Activated naive CD8-positive, alpha-beta T cell treated with anti-CD3 and anti-CD28 coated beads for 36 hours (primary cell): ENCODE measurements around the gene ZNF592. TPM values are rescaled to one million over a fixed set of nuclear protein-coding genes. Genes with fewer than 3 reads are reported as not detected.
A peak's percentile ranks its signal among the peaks of the same experiment; 100 is the strongest.
"Not testable (repeated sequence)": the region's sequence is repeated elsewhere in the genome, so short reads cannot be mapped to it uniquely, and the experiment has no call there.

ENCODE experiments used
- DNase-seq: peaks from one replicate; pipeline ENCODE4 v3.0.0; 2021
- H3K27ac Mint-ChIP-seq: one replicate; pipeline ENCODE4 v1.8.0; 2022; ENCODE audit warnings: mild to moderate bottlenecking, moderate library complexity, mixed read lengths
- H3K27me3 Mint-ChIP-seq: one replicate; pipeline ENCODE4 v1.8.0; 2022; ENCODE audit warnings: mild to moderate bottlenecking, mixed read lengths
- H3K36me3 Mint-ChIP-seq: one replicate; pipeline ENCODE4 v1.8.0; 2021; ENCODE audit warnings: mild to moderate bottlenecking, mixed read lengths
- H3K4me1 Mint-ChIP-seq: one replicate; pipeline ENCODE4 v1.8.0; 2021; ENCODE audit warnings: mixed read lengths
- H3K4me3 Mint-ChIP-seq: one replicate; pipeline ENCODE4 v1.8.0; 2022; ENCODE audit warnings: mild to moderate bottlenecking, moderate library complexity, mixed read lengths
- H3K9me3 Mint-ChIP-seq: one replicate; pipeline ENCODE4 v1.8.0; 2022; ENCODE audit warnings: mixed read lengths
- total RNA-seq, 2 experiments: library from RNA; stranded (reverse); gene quantifications; one replicate each; pipeline ENCODE4 v1.2.3, GENCODE V29; 2021

The ZNF592 gene
- total RNA-seq, 2 experiments from 2014 or later = 24.5 to 26.5 TPM

DNA sequence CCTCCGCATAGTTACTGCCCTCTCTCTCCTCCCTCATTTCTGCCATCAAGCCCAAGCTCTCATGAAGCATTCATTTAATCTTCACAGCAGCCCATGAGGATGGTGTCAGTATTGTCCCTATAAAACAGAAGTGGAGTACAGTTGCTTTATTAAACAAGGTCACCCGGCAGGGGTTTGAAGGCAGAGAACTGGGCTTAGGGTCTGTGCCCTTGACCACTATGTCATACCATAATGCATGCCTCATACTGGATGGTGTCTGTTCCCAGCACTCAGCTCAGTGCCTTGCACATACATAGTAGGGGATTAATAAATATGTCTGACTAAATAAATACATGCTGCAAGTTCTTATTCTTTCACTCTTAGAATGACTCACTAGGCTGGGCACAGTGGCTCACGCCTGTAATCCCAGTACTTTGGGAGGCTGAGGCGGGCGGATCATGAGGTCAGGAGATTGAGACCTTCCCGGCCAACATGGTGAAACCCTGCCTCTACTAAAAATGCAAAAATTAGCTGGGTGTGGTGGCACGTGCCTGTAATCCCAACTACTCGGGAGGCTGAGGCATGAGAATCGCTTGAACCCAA, 12.8 kb upstream of the ZNF592 start:
- peak; percentile 55 for DNase-seq
- peaks cover 46% of the 10 kb centered on the region for H3K4me1 Mint-ChIP-seq
- peak overlapping the region; percentile 65 for H3K4me3 Mint-ChIP-seq
- H3K36me3 Mint-ChIP-seq, H3K27me3 Mint-ChIP-seq, H3K9me3 Mint-ChIP-seq: not testable (repeated sequence)
- peak overlapping the region; percentile 92 for H3K27ac Mint-ChIP-seq

DNA sequence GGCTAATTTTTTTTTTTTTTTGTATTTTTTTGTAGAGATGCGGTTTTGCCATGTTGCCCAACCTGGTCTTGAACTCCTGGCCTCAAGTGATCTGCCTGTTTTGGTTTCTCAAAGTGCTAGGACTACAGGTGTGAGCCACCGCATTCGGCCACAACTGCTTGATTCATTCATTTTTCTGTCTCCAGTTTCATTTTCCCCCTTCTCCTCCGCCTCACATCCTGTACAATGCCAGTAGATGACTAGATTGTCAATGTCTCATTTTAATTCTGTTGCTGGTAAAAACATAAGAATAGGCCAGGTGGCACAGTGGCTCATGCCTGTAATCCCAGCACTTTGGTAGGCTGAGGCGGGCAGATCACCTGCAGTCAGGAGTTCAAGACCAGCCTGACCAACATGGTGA, 12.0 kb upstream of the ZNF592 start:
- H3K27ac Mint-ChIP-seq = peak overlapping the region; percentile 92
- no peak overlapping the region for H3K4me3 Mint-ChIP-seq
- no peaks in the 10 kb centered on the region for H3K9me3 Mint-ChIP-seq
- H3K27me3 Mint-ChIP-seq = no peaks in the 10 kb centered on the region
- peak; percentile 74 for DNase-seq
- no peaks in the 10 kb centered on the region for H3K36me3 Mint-ChIP-seq
- peaks cover 46% of the 10 kb centered on the region for H3K4me1 Mint-ChIP-seq

GRCh38 chr15:84737005-84737404, 11.4 kb upstream of the ZNF592 start:
- H3K36me3 Mint-ChIP-seq = no peaks in the 10 kb centered on the region
- peak overlapping the region; percentile 76 for H3K27ac Mint-ChIP-seq
- H3K27me3 Mint-ChIP-seq = no peaks in the 10 kb centered on the region
- DNase-seq = no peak
- H3K4me3 Mint-ChIP-seq = peak overlapping the region; percentile 1
- H3K4me1 Mint-ChIP-seq = peaks cover 47% of the 10 kb centered on the region
- H3K9me3 Mint-ChIP-seq = no peaks in the 10 kb centered on the region

DNA sequence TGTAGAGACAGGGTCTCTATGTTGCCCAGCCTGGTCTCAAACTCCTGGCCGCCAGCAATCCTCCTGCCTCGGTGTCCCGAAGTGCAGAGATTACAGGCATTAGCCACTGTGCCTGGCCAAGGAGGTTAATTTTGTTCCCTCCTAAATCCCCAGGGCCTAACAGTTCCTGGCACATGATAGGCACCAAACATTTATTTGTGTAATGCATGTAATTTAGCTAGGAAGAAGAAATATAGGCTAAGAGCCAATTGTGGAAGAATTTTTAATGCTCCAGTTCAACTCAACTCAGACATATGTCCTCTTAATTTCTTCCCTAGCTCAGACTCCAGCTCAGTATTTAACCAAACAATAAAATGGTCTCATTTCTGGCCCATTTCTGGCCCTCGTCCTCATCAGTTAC, 7.7 kb upstream of the ZNF592 start:
- Mint-ChIP-seq H3K36me3 (no peaks in the 10 kb centered on the region), H3K27ac (no peak overlapping the region), H3K4me1 (peaks cover 41% of the 10 kb centered on the region), H3K9me3 (no peaks in the 10 kb centered on the region), H3K27me3 (no peaks in the 10 kb centered on the region), H3K4me3 (no peak overlapping the region)
- DNase-seq = no peak

DNA sequence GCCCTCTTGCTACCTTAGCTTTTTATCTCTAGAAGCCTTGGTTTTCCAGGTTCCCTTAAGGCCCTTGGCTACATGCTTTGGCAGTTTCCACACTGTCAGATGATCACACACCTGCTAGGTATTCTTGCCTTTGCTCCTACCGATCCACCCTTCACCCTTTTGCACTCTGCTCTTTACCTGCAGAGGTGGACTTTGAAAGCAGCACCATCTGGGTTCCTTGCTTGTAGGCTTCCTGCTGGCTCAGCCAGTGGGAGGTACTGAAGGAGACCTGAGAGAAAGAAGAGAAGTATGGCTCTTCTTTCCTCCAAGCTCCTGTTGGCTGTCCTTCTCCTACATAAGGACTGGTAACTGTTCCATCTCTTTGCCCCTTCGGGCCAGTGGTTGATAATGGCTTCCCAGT, 7.3 kb upstream of the ZNF592 start:
- H3K27ac Mint-ChIP-seq = no peak overlapping the region
- no peaks in the 10 kb centered on the region for H3K9me3 Mint-ChIP-seq
- DNase-seq = no peak
- H3K27me3 Mint-ChIP-seq = no peaks in the 10 kb centered on the region
- no peaks in the 10 kb centered on the region for H3K36me3 Mint-ChIP-seq
- H3K4me3 Mint-ChIP-seq = no peak overlapping the region
- H3K4me1 Mint-ChIP-seq = peaks cover 38% of the 10 kb centered on the region

GRCh38 chr15:84747416-84748273, 747 bp upstream of the ZNF592 start:
- peaks cover 51% of the 10 kb centered on the region for H3K4me1 Mint-ChIP-seq
- no peaks in the 10 kb centered on the region for H3K27me3 Mint-ChIP-seq
- no peaks in the 10 kb centered on the region for H3K9me3 Mint-ChIP-seq
- peak overlapping the region; percentile 98 for H3K27ac Mint-ChIP-seq
- peak; percentile 79 for DNase-seq
- peak overlapping the region; percentile 87 for H3K4me3 Mint-ChIP-seq
- peaks cover 15% of the 10 kb centered on the region for H3K36me3 Mint-ChIP-seq

DNA sequence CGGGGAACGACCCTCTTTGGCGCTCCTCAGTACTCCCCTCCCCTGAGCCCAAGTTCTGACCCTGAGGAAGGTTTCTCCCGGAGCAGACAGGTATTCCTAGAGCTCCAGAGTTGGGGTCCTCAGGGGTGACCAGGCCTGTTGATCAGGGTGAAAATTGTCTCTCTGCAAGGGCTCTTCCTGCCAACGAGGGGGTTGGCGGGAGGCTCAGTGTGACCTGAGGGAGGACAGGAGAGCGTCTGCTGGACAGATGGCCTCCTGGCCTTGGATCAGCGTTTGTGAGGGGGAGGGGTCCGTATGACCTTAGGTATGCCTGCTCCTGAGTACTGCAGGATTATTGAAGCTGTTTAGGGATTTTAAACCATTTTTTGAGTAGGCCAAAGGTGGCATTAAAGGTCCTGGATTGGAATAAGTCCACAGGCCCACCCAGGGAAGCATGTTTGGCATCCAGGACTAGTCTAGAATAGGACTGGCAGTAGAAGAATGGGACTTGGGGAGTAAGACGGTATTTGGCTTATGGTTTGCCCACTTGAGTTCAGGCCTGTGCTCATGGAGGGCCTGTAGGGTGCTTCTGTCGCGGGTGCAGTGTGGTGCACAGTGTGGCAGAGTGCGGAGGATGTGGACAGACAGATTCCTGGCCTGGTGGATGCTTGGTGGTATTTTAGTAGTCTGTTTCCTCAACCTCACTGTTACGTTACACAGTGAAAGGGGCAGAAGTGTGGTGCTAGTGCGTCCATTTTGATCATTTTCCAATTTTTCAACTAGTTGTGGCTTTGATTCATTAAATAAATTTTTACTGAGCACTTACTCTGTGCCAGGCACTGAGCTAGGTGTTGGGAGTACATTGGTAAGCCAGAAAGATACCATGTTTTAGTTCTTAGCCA, 959 bp downstream of the ZNF592 start:
- peak overlapping the region; percentile 89 for H3K27ac Mint-ChIP-seq
- H3K4me3 Mint-ChIP-seq = peak overlapping the region; percentile 91
- H3K4me1 Mint-ChIP-seq = peaks cover 54% of the 10 kb centered on the region
- peak; percentile 56 for DNase-seq
- H3K27me3 Mint-ChIP-seq = no peaks in the 10 kb centered on the region
- no peaks in the 10 kb centered on the region for H3K9me3 Mint-ChIP-seq
- H3K36me3 Mint-ChIP-seq = peaks cover 26% of the 10 kb centered on the region

GRCh38 chr15:84750583-84751092, 2.2 kb downstream of the ZNF592 start:
- no peaks in the 10 kb centered on the region for H3K27me3 Mint-ChIP-seq
- H3K4me3 Mint-ChIP-seq = peak overlapping the region; percentile 91
- H3K9me3 Mint-ChIP-seq = no peaks in the 10 kb centered on the region
- DNase-seq = no peak
- H3K4me1 Mint-ChIP-seq = peaks cover 51% of the 10 kb centered on the region
- peaks cover 30% of the 10 kb centered on the region for H3K36me3 Mint-ChIP-seq
- H3K27ac Mint-ChIP-seq = peak overlapping the region; percentile 47

- H3K27ac Mint-ChIP-seq, H3K4me3 Mint-ChIP-seq, H3K9me3 Mint-ChIP-seq, H3K27me3 Mint-ChIP-seq, DNase-seq: not testable (repeated sequence)
- peaks cover 55% of the 10 kb centered on the region for H3K4me1 Mint-ChIP-seq
- peaks cover 33% of the 10 kb centered on the region for H3K36me3 Mint-ChIP-seq
These were observed 3.3 kb downstream of the ZNF592 start for GRCh38 chr15:84751721-84752120.

- Mint-ChIP-seq H3K4me3 (no peak overlapping the region), H3K27ac (peak overlapping the region; percentile 30), H3K27me3 (no peaks in the 10 kb centered on the region), H3K9me3 (no peaks in the 10 kb centered on the region), H3K4me1 (peaks cover 53% of the 10 kb centered on the region), H3K36me3 (peaks cover 33% of the 10 kb centered on the region)
- DNase-seq = no peak
These were observed 3.8 kb downstream of the ZNF592 start for GRCh38 chr15:84752195-84752594.

- Mint-ChIP-seq H3K4me1 (peaks cover 48% of the 10 kb centered on the region), H3K4me3 (no peak overlapping the region), H3K27ac (peak overlapping the region; percentile 30), H3K36me3 (peaks cover 31% of the 10 kb centered on the region), H3K9me3 (no peaks in the 10 kb centered on the region), H3K27me3 (no peaks in the 10 kb centered on the region)
- DNase-seq = no peak
These were observed 4.3 kb downstream of the ZNF592 start for GRCh38 chr15:84752700-84753099.

GRCh38 chr15:84754889-84755288, 6.5 kb downstream of the ZNF592 start:
- Mint-ChIP-seq H3K4me1 (peaks cover 58% of the 10 kb centered on the region), H3K36me3 (peaks cover 30% of the 10 kb centered on the region)
- not testable (repeated sequence) for DNase-seq, H3K9me3 Mint-ChIP-seq, H3K27me3 Mint-ChIP-seq, H3K4me3 Mint-ChIP-seq, H3K27ac Mint-ChIP-seq

DNA sequence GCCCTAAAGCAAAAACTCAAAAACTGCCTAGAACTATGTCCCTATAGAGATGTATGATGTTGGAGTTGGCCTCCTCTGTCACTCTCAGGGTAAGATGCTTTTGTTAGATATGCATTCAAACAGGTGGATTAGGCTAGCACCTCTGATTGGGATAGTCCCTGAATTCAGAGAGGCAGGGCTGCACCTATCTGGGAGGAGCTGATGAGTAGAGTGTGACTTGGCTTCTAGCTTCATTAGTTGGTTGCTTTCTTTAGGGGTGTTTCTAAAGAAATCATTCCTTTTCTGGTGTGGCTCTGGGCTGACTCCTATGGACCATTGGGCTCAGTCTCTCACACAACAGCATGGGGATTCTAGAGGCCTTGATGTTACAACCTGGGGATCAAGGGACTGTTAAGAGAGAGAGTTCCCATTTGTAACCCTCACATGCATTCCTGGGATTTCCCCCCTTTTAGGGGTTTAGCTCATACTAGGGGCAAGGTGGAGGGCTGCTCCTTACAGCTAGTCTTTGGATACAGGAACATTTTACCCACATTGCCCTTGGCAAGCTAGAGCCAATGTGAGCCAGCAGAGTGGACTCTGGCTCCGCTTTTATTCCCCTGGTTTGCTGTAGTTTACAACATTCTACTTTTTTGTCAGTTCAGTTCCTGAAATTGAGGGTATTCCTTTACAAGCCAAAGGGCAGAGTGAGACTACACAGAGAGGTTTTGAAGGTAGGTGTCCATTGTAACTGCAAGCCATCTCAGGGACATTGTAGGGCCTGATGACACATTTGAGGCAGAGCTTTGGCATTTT, 7.5 kb downstream of the ZNF592 start:
- H3K27ac Mint-ChIP-seq = no peak overlapping the region
- peaks cover 30% of the 10 kb centered on the region for H3K36me3 Mint-ChIP-seq
- no peaks in the 10 kb centered on the region for H3K27me3 Mint-ChIP-seq
- H3K9me3 Mint-ChIP-seq = no peaks in the 10 kb centered on the region
- no peak for DNase-seq
- no peak overlapping the region for H3K4me3 Mint-ChIP-seq
- peaks cover 52% of the 10 kb centered on the region for H3K4me1 Mint-ChIP-seq

DNA sequence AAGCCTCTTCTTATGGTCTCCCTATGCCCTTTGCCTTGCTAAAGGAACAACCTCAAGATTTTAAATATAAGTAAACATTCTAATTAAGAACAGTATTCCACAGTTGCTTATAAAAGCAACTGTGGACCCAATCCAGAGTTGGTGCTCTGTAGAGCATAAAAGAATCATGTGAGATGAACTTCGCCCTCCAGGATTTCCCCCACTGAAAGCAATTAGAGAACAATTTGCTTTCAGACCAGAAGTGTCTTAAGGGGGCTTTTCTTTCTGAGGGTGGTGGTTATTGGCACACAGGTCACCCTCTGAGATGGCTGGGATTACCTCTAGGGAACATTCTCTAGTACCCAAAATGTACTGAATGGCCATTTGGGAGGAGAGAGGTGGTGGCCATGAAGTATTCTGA, 10.6 kb downstream of the ZNF592 start:
- H3K4me3 Mint-ChIP-seq = no peak overlapping the region

More for the DNA sequence above, 10.6 kb downstream of the ZNF592 start:
- H3K9me3 Mint-ChIP-seq = no peaks in the 10 kb centered on the region
- peak overlapping the region; percentile 28 for H3K27ac Mint-ChIP-seq
- H3K27me3 Mint-ChIP-seq = no peaks in the 10 kb centered on the region
- DNase-seq = no peak
- peaks cover 17% of the 10 kb centered on the region for H3K36me3 Mint-ChIP-seq
- H3K4me1 Mint-ChIP-seq = peaks cover 32% of the 10 kb centered on the region
